Activated CD8-positive, alpha-beta memory T cell treated with anti-CD3 and anti-CD28 coated beads, Interleukin-2, amount 10 ng/mL, durations not matched to agents 7 days and 5 days (primary cell): ENCODE data around the gene TSSK1B. TPM values are rescaled to one million over a fixed set of nuclear protein-coding genes. Genes with fewer than 3 reads are reported as not detected.
"Not testable (repeated sequence)": the region's sequence is repeated elsewhere in the genome, so short reads cannot be mapped to it uniquely, and the experiment has no call there.

Experiments
- ATAC-seq: fragments of 150-1000 bp; cut with Tn5 transposase; one replicate; pipeline ENCODE4 v1.10.0; 2021; ENCODE audit warnings: moderate library complexity
- CTCF ChIA-PET: fragments of 350-600 bp; sonication (Branson Sonifier 250); formaldehyde crosslinking; loops from one replicate; lab custom pipeline; 2021; ENCODE audit warnings: antibody characterized with exemption; lab: Charles Lee
- DNase-seq: peaks from one replicate; pipeline ENCODE4 v3.0.0-alpha.2; 2020
- H3K27ac Mint-ChIP-seq: one replicate; pipeline ENCODE4 v1.8.0; 2021; ENCODE audit warnings: mild to moderate bottlenecking, mixed read lengths
- H3K27me3 Mint-ChIP-seq: one replicate; pipeline ENCODE4 v1.8.0; 2021; ENCODE audit warnings: mixed read lengths
- H3K36me3 Mint-ChIP-seq: one replicate; pipeline ENCODE4 v1.8.0; 2021; ENCODE audit warnings: mild to moderate bottlenecking, mixed read lengths
- H3K4me1 Mint-ChIP-seq: one replicate; pipeline ENCODE4 v1.8.0; 2021; ENCODE audit warnings: mixed read lengths
- H3K4me3 Mint-ChIP-seq: one replicate; pipeline ENCODE4 v1.8.0; 2021; ENCODE audit warnings: mild to moderate bottlenecking, moderate library complexity, mixed read lengths
- H3K9me3 Mint-ChIP-seq: one replicate; pipeline ENCODE4 v1.8.0; 2022; ENCODE audit warnings: low read depth, mixed read lengths
- total RNA-seq, 2 experiments: library from RNA; stranded (reverse); gene quantifications; one replicate each; pipeline ENCODE4 v1.2.3, GENCODE V29; 2021

The TSSK1B gene
- total RNA-seq = not detected

DNA sequence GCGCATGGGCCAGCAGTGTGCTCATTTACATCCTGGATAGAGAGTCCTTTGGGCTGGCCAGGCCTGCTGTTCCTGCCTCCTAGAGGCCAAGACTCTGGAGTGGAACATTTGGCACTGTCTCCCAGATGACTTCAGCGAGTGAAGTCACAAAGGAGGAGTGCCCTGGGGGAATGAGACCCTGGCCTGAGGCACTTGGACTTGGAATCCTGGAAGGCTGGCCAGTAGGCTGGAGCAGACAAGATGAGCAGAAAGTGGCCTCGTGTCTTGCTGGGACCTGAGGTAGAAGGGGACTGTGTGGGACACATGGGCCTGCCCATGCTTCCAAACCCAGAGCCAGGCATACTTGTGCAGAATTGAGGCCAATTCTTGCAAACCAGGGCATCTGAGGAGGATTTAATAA lies at the start of gene TSSK1B:
Gene TSSK1B, minus strand, starts transcription at position 101 of the 400 bp plus-strand sequence. CDS start 150 bp downstream, outside the sequence.
- no peaks in the 10 kb centered on the region for H3K36me3 Mint-ChIP-seq
- CTCF ChIA-PET = no interaction called here

DNA sequence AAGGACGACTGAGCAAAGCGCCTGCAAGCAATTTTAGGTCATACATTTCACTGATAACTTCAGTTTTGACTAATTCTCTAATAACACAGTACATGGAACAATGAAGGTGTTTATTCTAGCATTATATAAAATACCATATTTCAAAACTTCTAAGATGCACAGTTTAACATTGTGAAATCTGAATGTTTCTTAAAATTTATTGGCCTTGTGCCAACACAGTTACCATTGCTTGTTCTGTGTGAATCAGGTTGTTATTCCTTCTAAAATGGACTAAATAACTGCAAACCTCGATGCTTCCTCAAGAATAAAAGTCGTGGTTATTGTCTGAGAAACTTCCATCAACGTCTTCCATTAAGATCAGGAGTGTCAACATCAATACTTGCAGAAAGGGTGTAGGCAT lies 45.5 kb upstream of the TSSK1B start:
- CTCF ChIA-PET = no interaction called here
- DNase-seq = no peak
- Mint-ChIP-seq H3K27ac (no peak overlapping the region), H3K4me3 (no peak overlapping the region), H3K4me1 (no peaks in the 10 kb centered on the region), H3K27me3 (peaks cover 63% of the 10 kb centered on the region), H3K9me3 (no peaks in the 10 kb centered on the region), H3K36me3 (no peaks in the 10 kb centered on the region)
- no peak for ATAC-seq

More for the DNA sequence above, at the start of gene TSSK1B:
- no peaks in the 10 kb centered on the region for H3K4me1 Mint-ChIP-seq
- no peak within 1 kb of the TSS for H3K4me3 Mint-ChIP-seq
- DNase-seq (no peak), ATAC-seq (no peak)
- H3K27ac Mint-ChIP-seq = no peak within 1 kb of the TSS
- no peaks in the 10 kb centered on the region for H3K9me3 Mint-ChIP-seq
- H3K27me3 Mint-ChIP-seq = peaks cover 3% of the 10 kb centered on the region

DNA sequence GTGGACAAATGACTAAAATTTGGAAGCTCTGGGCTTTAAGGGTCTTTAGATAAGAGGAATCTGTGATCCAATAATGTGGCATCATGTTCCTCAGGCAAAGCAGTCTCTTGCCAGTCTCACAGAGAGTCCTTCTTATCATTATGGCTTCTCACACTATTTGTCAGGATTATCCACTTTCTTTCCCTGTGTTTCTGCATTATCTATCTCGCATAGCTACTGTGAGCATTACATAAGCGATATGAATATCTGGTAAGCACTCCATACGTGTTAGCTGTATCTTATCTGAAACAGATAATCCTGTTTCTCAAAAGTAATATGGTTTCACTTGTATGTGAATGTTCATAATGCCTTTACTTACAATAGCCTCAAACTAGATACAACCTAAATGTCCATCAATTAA lies 43.9 kb upstream of the TSSK1B start:
- Mint-ChIP-seq H3K9me3 (no peaks in the 10 kb centered on the region), H3K27me3 (peaks cover 59% of the 10 kb centered on the region), H3K36me3 (no peaks in the 10 kb centered on the region), H3K27ac (no peak overlapping the region), H3K4me3 (no peak overlapping the region), H3K4me1 (no peaks in the 10 kb centered on the region)
- DNase-seq = no peak
- ATAC-seq = no peak
- CTCF ChIA-PET = interaction anchor here (0.7 kb wide), 1 partner anchor 101 kb away, joined by 3 read pairs; no protein-coding TSS in a partner anchor

GRCh38 chr5:113474100-113474728 lies 39.4 kb upstream of the TSSK1B start:
- no peak for ATAC-seq

GRCh38 chr5:113463032-113463431 lies 28.2 kb upstream of the TSSK1B start:
- no peaks in the 10 kb centered on the region for H3K4me1 Mint-ChIP-seq
- CTCF ChIA-PET = no interaction called here
- no peak for DNase-seq
- no peak overlapping the region for H3K4me3 Mint-ChIP-seq
- ATAC-seq = no peak
- H3K9me3 Mint-ChIP-seq = no peaks in the 10 kb centered on the region
- H3K27me3 Mint-ChIP-seq = peaks cover 6% of the 10 kb centered on the region
- H3K27ac Mint-ChIP-seq = no peak overlapping the region
- no peaks in the 10 kb centered on the region for H3K36me3 Mint-ChIP-seq

More at GRCh38 chr5:113474100-113474728, 39.4 kb upstream of the TSSK1B start:
- H3K4me3 Mint-ChIP-seq = no peak overlapping the region
- H3K9me3 Mint-ChIP-seq = no peaks in the 10 kb centered on the region
- no peaks in the 10 kb centered on the region for H3K4me1 Mint-ChIP-seq
- no peak overlapping the region for H3K27ac Mint-ChIP-seq
- CTCF ChIA-PET = interaction anchor here (0.6 kb wide), 1 partner anchor 777 kb away, joined by 4 read pairs; no protein-coding TSS in a partner anchor
- H3K27me3 Mint-ChIP-seq = peaks cover 49% of the 10 kb centered on the region
- H3K36me3 Mint-ChIP-seq = no peaks in the 10 kb centered on the region
- no peak for DNase-seq

DNA sequence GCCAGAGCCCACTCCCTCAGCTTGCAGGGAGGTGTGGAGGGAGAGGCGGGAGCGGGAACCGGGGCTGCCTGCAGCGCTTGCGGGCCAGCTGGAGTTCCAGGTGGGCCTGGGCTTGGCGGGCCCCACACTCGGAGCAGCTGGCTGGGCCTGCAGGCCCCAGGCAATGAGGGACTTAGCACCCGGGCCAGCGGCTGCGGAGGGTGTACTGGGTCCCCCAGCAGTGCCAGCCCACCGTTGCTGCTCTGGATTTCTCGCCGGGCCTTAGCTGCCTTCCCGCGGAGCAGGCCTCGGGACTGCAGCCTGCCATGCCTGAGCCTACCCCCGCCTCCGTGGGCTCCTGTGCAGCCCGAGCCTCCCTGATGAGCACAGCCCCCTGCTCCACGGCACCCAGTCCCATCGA lies 22.3 kb upstream of the TSSK1B start:
- H3K4me3 Mint-ChIP-seq, DNase-seq, CTCF ChIA-PET, H3K27me3 Mint-ChIP-seq, H3K36me3 Mint-ChIP-seq, H3K4me1 Mint-ChIP-seq, H3K27ac Mint-ChIP-seq, H3K9me3 Mint-ChIP-seq, ATAC-seq: not testable (repeated sequence)

DNA sequence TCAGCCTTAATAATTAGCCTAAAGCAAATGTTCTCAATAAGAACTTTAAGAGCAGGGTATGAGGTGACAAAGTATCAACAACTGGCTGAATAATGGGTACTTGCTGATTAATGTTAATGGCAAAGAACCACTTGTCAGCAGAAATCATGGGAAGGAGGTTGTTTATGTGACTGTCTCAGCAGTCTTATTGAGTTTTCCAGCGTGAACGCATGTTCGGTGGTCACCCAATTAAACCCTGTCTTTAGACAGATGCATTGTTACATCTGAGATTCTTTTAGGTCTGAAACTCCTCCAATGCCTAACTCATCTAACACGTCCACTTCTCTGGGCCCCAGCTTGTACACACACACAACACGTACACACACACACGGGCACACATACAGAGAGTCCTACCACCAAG lies 18.2 kb upstream of the TSSK1B start:
- Mint-ChIP-seq H3K27me3 (peaks cover 20% of the 10 kb centered on the region), H3K36me3 (no peaks in the 10 kb centered on the region), H3K4me1 (no peaks in the 10 kb centered on the region), H3K9me3 (no peaks in the 10 kb centered on the region), H3K4me3 (no peak overlapping the region), H3K27ac (no peak overlapping the region)
- DNase-seq = no peak
- CTCF ChIA-PET = no interaction called here
- ATAC-seq = no peak

DNA sequence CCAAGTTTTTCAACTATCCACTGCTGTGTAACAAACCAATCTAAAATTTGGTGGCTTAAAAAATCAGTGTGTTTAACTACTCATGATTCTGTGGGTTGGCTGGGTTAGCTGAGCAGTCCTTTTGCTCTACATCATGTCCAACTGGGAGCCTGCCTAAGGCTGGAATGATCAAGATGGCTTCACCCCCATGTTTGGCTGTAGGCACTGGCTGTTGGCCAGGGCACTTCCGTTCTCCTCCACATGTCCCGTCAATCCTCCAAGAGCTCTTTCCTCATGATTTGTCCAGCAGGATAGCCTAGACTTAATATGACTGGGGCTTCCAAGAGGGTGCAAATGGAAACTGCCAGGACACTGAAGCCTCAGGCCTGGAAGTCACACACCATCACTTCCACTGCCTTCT lies 17.0 kb upstream of the TSSK1B start:
- Mint-ChIP-seq H3K4me3 (no peak overlapping the region), H3K36me3 (no peaks in the 10 kb centered on the region), H3K9me3 (no peaks in the 10 kb centered on the region), H3K4me1 (no peaks in the 10 kb centered on the region), H3K27ac (no peak overlapping the region), H3K27me3 (peaks cover 26% of the 10 kb centered on the region)
- no peak for ATAC-seq
- no peak for DNase-seq
- CTCF ChIA-PET = no interaction called here

DNA sequence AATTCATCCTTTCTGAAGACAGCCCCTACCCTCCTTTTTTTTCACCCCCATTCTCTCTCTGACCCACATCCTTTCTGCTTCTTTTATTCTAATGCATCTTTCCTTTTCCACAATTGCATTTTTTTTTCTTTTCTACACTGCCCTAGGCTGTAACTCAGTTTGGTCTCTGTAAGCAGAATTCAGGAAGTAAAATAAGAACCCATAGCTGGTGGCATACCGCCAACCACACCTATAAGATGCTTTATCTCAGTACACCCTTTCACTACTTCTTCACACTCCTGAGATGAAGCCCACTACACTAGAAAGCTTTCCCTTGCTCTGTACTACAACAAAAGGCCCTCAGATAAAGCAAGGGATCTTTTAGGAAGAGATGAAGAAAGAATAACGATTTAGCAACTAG lies 16.1 kb upstream of the TSSK1B start:
- DNase-seq (no peak), ATAC-seq (no peak)
- Mint-ChIP-seq H3K4me3 (no peak overlapping the region), H3K9me3 (no peaks in the 10 kb centered on the region), H3K27ac (no peak overlapping the region), H3K36me3 (no peaks in the 10 kb centered on the region), H3K4me1 (no peaks in the 10 kb centered on the region), H3K27me3 (peaks cover 32% of the 10 kb centered on the region)
- CTCF ChIA-PET = no interaction called here

DNA sequence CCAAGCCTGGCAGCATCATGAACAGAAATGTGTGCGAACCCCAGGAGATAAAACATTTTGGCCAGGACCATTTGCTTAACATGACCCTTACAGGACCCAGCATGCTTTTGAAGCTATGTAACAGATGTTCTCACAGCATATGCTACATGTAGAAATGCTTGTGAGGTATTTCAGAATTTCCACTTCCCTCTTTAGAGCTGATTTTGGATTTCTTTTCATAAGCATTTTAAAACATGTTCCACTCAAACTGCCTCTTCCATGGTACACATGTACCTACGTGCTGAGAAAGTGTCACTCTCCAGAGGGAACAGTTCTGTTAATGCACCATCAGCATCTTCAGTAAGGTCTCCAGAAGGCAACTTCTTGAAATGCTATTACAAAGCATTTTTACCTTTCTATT lies 15.7 kb upstream of the TSSK1B start:
- Mint-ChIP-seq H3K4me3 (no peak overlapping the region), H3K4me1 (no peaks in the 10 kb centered on the region), H3K36me3 (peaks cover 2% of the 10 kb centered on the region), H3K27ac (no peak overlapping the region), H3K9me3 (no peaks in the 10 kb centered on the region), H3K27me3 (peaks cover 35% of the 10 kb centered on the region)
- DNase-seq (no peak), ATAC-seq (no peak)
- CTCF ChIA-PET = no interaction called here

DNA sequence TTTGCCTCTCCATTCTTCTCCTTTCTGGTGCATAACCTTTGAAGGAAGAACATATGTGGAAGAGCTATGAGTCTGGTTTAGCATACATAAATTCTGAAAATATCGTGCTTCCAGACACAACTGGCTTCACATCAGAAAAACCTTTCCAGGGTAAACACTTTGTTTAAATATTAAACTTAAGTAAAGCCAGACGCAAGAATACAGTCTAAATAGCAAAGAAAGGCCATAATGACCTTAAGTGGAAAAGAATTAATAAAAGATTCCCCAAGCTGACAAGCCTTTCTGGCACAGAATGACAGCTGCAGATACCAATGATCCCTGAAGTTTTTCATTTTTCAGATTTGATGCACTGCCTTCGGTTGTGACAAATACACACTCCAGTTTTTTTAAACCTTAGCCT lies 13.5 kb upstream of the TSSK1B start:
- no peak overlapping the region for H3K27ac Mint-ChIP-seq
- no peaks in the 10 kb centered on the region for H3K4me1 Mint-ChIP-seq
- DNase-seq (no peak), ATAC-seq (no peak)
- CTCF ChIA-PET = no interaction called here
- H3K9me3 Mint-ChIP-seq = no peaks in the 10 kb centered on the region
- peaks cover 2% of the 10 kb centered on the region for H3K36me3 Mint-ChIP-seq
- peaks cover 38% of the 10 kb centered on the region for H3K27me3 Mint-ChIP-seq
- no peak overlapping the region for H3K4me3 Mint-ChIP-seq

DNA sequence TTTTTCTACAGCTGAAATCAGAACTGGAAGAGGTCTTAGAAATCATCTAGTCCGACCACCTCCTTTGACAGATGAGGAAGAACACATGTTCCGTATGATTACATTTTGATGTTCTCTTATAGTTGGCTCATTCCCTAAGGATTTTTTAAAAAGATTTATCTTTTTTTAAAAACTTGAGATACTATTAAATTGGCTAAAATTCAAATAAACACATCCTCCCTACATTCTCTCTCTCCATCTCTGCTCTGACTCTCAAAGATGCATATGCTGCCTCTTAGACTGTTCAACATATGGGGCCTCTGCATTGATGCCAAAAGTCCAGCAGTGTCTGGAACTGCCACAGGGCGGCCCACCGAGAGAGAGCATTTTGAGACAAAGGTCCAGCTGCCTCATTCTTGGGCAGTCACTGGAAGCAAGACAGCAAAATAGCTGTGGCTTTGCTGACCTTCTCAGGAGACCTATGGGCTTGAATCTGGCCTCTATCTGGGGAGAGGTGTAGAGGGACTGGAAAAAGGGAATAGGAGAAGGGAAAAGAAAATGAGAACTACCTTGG lies 12.8 kb upstream of the TSSK1B start:
- peaks cover 43% of the 10 kb centered on the region for H3K27me3 Mint-ChIP-seq
- ATAC-seq (no peak), DNase-seq (no peak)
- CTCF ChIA-PET = no interaction called here
- no peaks in the 10 kb centered on the region for H3K9me3 Mint-ChIP-seq
- H3K4me1 Mint-ChIP-seq = no peaks in the 10 kb centered on the region
- peaks cover 2% of the 10 kb centered on the region for H3K36me3 Mint-ChIP-seq
- H3K4me3 Mint-ChIP-seq = no peak overlapping the region
- H3K27ac Mint-ChIP-seq = no peak overlapping the region

DNA sequence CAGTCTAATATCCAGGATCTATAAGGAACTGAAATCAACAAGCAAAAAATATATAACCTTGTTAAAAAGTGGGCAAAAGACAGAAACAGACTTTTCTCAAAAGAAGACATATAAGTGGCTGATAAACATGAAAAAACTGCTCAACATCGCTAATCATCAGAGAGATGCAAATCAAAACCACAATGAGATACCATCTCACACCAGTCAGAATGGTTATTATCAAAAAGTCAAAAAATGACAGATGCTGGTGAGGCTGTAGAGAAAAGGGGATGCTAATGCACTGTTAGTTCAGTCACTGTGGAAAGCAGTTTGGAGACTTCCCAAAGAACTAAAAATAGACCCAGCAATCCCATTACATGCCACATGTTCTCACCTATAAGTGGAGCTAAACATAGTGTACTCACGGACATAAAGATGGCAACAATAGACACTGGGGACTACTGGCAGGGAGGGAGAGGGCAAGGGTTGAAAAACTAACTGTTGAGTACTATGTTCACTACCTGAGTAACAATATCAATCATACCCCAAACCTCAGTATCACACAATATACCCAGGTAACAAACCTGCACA lies 11.7 kb upstream of the TSSK1B start:
- Mint-ChIP-seq H3K36me3 (peaks cover 2% of the 10 kb centered on the region), H3K4me1 (no peaks in the 10 kb centered on the region), H3K27me3 (peaks cover 45% of the 10 kb centered on the region), H3K27ac (no peak overlapping the region), H3K9me3 (no peaks in the 10 kb centered on the region), H3K4me3 (no peak overlapping the region)
- ATAC-seq (no peak), DNase-seq (no peak)
- CTCF ChIA-PET = no interaction called here

GRCh38 chr5:113437111-113437510 lies 2.3 kb upstream of the TSSK1B start:
- no peaks in the 10 kb centered on the region for H3K9me3 Mint-ChIP-seq
- peaks cover 6% of the 10 kb centered on the region for H3K27me3 Mint-ChIP-seq
- ATAC-seq (no peak), DNase-seq (no peak)
- CTCF ChIA-PET = no interaction called here
- no peaks in the 10 kb centered on the region for H3K36me3 Mint-ChIP-seq
- no peak overlapping the region for H3K4me3 Mint-ChIP-seq
- no peaks in the 10 kb centered on the region for H3K4me1 Mint-ChIP-seq
- H3K27ac Mint-ChIP-seq = no peak overlapping the region
